CD1c-positive myeloid dendritic cell (primary cell): ENCODE measurements around the gene KLK1.
A peak's percentile ranks its signal among the peaks of the same experiment; 100 is the strongest.
"Not testable (repeated sequence)": the region's sequence is repeated elsewhere in the genome, so short reads cannot be mapped to it uniquely, and the experiment has no call there.

Experiments used
- DNase-seq: peaks from one replicate; pipeline ENCODE4 v3.0.0-alpha.2; 2016; ENCODE audit errors: extremely low spot score

Gene KLK1

GRCh38 chr19:50794074-50794875, 29.3 kb downstream of the KLK1 start:
- no peak for DNase-seq

DNA sequence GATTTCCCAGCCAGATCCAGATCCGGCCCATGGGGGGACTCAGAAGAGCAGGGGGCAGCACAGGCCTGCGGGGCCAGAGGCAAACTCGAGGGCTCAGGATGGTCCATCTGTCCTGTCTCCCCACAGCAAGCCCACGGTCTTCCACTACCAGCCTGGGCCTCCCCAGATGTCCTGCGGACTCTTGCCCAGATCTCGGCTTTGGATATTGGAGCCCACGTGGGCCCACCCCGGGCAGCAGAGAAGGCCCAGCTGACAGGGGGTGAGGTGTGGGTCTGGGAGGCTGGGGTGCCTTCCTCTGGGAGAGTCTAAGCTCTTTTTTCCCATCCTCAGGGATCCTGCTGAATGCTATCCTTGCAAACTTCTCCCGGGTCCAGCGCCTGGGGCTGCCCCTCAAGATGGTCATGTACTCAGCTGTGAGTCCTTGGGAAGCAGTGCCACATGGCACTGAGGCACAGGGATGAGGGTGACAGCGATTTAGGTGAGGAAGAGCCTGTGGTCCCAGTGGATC, 30.0 kb downstream of the KLK1 start:
- no peak for DNase-seq

DNA sequence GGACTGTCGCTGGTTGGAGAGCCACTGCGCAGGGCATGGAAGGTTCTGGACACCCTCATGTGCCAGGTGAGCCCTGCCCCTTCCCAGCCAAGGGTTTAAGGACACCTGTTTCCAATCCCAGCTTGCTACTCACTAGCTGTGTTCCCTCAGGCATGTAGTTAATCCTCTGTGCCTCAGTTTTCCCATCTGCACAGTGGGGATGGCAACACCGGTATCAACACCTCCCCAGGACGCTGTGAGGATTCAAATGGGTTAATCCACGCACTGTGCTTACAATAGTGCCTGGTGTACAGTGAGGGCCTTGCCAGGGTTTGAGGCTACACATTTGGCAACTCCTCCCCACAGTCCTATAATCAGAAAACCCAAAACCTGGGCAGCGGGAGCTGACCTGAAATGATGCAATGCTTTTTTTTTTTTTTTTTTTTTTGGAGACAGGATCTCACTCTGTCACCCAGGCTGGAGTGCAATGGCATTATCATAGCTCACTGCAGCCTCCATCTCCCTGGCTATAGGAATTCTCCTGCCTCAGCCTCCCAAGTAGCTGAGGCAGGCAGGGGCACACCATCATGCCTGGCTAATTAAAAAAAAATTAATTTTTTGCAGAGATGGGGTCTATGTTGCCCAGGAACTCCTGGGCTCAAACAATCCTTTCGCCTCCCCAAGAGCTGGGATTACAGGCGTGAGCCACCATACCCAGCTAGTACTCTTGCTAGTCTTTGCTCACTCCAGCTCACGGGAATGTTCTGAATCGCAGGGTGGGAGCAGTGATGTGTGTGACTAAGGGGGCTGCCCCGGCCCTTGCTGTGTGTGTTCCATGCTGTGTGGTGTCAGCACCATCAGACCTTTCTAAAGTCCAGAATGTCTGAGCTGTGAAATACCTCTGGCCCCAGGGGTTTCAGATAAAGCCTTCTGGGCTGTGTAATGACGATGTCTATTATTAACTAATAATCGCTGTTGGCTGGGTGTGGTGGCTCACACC, 31.0 kb downstream of the KLK1 start:
- DNase-seq: no peak

- no peak for DNase-seq
These were observed 31.9 kb downstream of the KLK1 start for GRCh38 chr19:50791594-50792271.

DNA sequence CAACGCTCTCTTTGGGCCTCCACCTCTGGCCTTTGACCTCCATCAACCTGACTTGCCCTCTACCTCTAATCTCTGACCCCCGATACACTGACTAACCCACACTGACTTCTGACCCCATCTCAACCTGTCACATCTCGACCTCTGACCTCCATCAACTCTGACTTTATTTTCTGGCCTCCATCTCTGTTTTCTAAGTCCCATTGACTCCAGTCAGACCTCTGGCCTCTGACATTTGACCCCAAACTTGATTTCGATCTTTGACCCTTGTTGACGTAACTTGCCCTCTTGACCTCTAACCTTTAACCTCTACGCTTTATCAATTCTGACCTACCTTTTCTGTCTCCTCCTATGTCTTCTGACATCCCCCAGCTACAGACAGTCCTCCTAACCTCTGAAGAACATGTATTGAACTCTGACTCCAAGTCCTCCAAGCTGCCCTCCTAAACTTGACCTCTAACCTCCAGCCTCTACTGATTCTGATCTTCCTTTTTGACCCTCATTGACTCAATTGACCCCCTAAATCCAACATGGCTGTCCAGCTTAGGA, 32.6 kb downstream of the KLK1 start:
- DNase-seq: no peak

- no peak for DNase-seq
These were observed 33.2 kb downstream of the KLK1 start, which contains the start of gene ACP4 for GRCh38 chr19:50790396-50790795. Gene ACP4, plus strand, starts transcription at chr19:50790415. Its CDS starts 0 bp downstream, at chr19:50790415.

GRCh38 chr19:50785329-50785728, 38.3 kb downstream of the KLK1 start:
- no peak for DNase-seq

GRCh38 chr19:50784710-50785109, 38.9 kb downstream of the KLK1 start:
- DNase-seq: no peak

DNA sequence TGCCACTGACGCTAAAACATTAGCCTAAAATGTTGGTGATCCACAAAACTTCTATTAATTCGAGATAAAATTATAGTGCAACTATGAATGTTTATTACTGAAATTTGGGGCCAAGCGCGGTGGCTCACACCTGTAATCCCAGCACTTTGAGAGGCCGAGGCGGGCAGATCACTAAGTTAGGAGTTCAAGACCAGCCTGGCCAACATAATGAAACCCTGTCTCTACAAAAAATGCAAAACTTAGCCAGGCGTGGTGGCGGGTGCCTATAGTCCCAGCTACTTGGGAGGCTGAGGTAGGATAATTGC, 39.8 kb downstream of the KLK1 start:
- DNase-seq: not testable (repeated sequence)

- DNase-seq: no peak
These were observed 42.7 kb downstream of the KLK1 start for GRCh38 chr19:50780753-50781435.

DNA sequence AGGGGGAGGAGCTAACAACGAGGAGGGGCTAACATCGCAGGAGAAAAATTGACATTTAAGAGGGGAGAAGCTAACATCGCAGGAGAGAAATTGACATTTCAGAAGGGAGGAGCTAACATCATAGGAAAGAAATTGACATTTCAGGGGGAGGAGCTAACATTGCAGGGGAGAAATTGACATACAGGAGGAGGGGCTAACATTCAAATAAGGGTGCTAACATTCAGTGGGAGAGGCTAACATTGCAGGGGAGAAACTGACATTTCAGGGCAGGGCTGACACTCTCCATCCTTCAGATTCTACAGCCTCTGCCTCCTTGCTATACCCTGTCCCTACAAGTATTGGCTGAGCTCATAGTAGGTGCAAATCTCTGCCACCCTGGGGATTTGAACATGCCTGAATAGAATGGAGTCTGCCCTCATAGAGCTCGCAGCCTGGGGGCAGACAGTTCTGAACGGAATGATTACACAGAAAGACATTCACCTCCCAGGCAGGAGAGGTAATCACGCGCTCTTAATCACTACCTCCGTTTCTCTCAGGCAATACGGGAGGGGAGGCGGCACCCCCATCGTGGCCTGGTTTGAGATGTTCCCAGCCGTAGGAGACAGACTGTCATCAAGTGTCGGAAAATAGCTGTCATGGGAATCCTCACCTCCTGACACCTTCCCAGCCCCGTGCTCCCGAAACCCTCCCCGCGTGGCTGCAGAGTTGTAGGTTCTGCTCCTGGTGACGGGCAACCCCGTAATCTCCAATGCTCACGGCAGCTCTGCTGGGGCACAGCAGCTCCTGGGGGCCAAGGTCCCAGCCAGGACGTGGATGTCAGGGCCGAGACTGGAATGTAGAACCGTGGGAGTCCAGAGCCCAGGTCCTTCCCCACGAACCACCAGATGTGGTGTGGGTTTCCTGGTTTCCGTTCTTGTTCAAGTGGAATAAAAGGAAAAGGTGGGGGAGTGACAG, 43.8 kb downstream of the KLK1 start:
- DNase-seq: no peak

GRCh38 chr19:50778906-50779430, 44.6 kb downstream of the KLK1 start:
- no peak for DNase-seq

- DNase-seq: peak; percentile 7
These were observed 45.7 kb downstream of the KLK1 start for GRCh38 chr19:50777830-50778303.

DNA sequence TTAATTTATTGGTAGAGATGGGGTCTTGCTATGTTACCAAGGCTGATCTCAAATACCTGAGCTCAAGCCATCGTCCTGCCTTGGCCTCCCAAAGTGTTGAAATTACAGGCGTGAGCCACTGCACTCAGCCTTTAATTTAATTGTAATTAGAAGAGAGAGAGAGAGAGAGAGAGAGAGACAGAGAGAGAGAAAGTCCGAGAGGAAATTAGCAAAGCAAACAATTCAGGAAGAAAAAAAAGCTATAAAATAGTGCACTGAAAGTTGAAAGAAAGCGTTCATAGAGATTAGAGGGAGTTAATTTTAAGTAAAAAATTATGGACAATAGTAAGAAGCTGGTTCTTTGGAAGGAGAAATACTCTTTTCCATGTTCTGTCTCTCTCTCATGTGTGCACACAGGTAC, 46.3 kb downstream of the KLK1 start:
- DNase-seq: no peak

GRCh38 chr19:50776131-50776530, 47.5 kb downstream of the KLK1 start:
- no peak for DNase-seq

GRCh38 chr19:50773454-50773853, 50.1 kb downstream of the KLK1 start:
- DNase-seq: not testable (repeated sequence)

- not testable (repeated sequence) for DNase-seq
These were observed 50.7 kb downstream of the KLK1 start for GRCh38 chr19:50772912-50773311.

GRCh38 chr19:50772476-50772875, 51.1 kb downstream of the KLK1 start:
- DNase-seq: no peak

DNA sequence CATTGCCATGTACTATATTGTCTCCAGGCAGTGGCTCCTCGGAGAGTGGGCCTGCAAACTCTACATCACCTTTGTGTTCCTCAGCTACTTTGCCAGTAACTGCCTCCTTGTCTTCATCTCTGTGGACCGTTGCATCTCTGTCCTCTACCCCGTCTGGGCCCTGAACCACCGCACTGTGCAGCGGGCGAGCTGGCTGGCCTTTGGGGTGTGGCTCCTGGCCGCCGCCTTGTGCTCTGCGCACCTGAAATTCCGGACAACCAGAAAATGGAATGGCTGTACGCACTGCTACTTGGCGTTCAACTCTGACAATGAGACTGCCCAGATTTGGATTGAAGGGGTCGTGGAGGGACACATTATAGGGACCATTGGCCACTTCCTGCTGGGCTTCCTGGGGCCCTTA, 52.7 kb downstream of the KLK1 start:
- DNase-seq: no peak

- DNase-seq: not testable (repeated sequence)
These were observed 53.4 kb downstream of the KLK1 start, which contains the start of gene GPR32 for GRCh38 chr19:50770164-50770563. Gene GPR32, plus strand, starts transcription at chr19:50770464. Its CDS starts 137 bp downstream, at chr19:50770601.
